GM19328 (cell line): Measurements from ENCODE around the gene EZR.

Experiments
- ATAC-seq: cut with Tn5 transposase; IDR thresholded peaks from one replicate; pipeline ENCODE4 v1.9.1; 2021; ENCODE audit warnings: mild to moderate bottlenecking, moderate library complexity; ENCODE audit not compliant: unreplicated experiment

Gene EZR

DNA sequence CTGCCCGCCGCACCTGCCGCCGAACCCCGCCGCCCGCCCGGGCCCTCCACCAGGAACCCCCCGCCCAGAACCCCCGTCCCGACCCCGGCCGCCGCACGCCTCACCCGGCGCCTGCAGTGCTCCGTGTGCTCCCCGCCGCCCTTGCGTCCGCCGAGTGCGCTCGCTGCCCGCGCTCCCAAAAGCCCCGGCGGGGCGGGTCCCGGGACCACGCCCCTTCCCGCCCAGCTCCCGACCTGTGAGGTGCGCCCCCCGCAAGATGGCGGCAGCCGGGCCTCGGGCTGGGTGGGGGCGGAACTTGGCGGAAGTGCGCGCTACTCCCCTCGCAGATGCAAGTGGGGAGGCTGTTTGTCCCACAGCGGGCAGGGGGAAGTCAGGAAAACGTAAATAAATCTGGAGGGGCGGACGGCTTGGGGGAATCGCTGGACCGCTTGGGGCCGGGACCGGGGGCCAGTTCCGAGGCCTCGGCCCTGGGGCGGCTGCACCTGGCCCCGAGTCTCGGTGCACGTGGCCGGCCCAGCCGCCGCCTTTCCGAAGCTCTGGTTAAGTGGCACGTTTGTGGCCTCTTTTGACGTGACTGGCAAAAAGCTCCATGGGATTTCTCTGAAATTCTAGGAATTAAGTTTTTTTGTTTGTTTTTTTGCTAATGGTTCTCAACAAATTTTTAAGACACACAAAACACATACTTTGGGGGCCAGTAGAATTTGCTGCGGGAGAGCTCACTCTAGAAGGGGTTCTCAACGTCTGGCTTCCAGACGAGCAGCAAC, at the start of gene EZR:
EZR (minus strand) TSS at position 156 of the 764 bp plus-strand sequence. CDS start 1,275 bp downstream, outside the sequence.
- ATAC-seq = peak; percentile 54

GRCh38 chr6:158868122-158868480, 48.9 kb upstream of the EZR start:
- ATAC-seq = no peak

DNA sequence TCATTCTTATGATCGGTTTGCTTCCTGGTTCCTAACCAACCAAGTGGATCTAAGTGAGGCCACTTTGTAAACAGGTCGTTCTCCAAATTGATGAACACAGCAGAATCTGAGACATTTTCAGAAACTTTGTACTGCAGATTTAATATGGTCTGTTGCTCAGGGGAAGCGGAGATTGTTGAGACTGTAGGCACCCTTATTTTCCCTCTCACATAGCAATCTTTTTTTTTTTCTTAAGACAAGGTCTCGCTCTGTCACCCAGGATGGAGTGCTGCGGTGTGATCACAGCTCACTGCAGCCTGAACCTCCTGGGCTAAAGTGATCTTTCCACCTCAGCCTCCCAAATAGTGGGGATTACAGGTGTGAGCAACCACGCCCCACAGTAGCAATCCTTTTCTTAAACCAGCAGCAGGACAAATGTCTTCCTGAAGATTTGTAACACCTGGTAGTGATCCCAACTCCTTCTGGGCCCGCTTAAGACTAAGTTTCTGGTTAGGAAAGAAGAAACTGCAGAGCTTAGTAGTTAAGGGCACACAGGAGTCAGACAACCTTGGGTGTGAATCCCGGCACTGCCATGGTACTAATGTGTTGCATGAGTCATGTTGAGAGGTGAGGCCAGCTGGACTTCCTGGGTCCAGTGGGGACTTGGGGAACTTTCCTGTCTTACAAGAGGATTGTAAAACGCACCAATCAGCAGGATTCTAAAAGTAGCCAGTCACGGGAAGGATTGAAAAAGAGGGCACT, 48.4 kb upstream of the EZR start:
- no peak for ATAC-seq

GRCh38 chr6:158865769-158866168, 46.6 kb upstream of the EZR start:
- ATAC-seq = no peak

DNA sequence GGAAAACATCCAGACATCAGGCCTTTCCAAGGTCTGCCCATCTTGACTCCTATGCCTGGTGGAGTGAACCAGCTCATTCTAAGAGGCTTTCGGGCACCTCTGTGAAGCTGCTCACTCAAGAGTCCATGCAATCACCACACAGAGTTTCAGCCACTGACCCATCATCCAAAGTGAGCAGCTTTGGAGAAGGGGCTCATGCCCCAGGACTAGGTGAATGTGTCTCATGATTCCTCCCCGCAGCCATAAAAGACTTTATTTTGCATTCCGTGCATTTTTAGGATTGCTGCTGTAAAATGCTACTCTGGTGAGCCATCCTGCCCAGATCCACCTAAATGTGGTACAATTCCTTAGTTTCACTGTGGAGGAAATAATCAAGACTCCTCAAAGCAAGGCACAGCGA, 44.5 kb upstream of the EZR start:
- no peak for ATAC-seq

- ATAC-seq = no peak
Measured at GRCh38 chr6:158861686-158862381, 42.7 kb upstream of the EZR start.

DNA sequence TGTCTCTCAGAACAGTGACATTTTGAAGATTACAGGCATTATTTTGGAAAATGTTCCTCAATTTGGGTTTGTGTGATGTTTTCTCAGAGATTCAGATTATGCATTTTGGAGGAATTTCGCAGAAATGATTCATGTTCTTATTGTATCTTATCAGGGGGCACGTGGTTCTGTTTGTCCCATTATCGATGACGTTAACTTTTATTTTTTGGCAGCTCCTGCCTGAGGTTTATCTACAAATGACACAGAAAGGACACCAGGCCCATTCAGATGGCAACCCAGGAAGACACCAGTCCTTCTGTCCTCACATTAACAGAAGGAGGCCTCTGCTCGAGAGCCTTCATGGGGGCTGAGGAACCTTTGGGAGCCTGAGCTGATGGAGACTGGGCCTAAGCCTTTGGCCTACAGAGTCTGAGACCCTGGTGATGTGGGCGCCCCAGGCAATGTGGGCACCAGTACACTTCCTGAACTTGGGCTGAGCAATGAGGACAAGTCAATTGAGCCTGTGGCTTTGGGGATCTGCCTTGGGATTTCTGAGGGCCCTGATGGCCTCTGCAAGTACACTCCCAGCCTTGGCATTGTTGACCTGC, 41.2 kb upstream of the EZR start:
- no peak for ATAC-seq

DNA sequence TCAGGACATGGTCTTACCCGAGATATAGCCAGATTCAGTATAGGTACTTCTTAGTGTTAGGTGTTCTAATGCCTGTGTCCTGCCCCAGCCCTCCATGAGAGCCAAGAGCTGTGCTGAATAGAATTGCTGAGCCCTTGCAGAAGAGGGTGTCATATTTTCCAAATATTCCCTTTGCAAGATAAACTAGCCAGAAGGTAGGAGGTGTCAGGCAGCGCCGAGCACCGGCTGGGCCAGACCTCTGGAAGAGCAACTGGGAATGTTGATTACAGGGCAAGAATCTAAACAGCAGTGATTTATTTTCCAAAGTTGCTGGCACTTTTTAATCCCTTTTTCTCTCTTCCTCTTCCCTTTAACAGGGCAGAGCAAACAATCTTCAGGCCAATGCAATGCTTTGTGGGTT, 37.1 kb upstream of the EZR start:
- ATAC-seq = no peak

DNA sequence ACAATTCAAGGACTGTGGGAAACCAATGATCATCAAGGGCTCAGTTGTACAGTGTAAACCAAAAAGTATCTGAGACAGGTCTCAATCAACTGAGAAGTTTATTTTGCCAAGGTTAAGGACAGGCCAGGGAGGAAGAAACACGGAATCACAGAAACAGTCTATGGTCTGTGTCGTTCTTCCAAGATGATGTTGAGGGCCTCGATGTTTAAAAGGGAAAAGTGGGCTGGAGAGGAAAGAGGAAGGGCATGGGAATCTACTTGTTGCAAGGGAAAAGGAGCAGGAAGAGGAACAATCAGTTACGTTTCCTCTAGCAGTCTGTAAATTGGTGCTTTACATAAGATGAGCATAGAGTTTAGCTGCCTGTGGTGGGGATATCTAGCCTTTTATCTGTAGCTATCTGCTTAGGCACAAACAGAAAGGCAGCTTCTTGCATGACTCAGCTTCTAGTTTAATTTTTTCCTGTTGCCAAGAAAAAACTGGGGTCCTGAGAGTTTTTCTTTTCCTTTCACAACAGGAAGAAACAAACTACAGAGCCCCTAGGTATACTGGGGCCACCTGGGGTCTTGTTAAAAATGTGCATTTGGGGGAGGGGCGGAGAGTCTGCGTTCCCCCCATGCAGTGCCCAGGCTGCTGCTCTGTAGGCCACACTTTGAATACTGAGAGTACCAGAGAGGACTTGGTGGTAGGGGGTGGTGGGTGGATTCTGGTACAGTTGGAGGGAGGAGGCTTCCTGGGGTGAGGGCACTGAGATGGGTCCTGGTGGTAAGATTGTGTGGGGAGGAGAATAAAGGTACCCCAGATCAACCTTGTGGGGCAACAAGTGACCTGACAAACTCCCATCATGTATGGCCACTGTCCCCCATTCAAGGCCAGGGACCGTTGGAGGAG, 35.3 kb upstream of the EZR start:
- ATAC-seq = no peak

DNA sequence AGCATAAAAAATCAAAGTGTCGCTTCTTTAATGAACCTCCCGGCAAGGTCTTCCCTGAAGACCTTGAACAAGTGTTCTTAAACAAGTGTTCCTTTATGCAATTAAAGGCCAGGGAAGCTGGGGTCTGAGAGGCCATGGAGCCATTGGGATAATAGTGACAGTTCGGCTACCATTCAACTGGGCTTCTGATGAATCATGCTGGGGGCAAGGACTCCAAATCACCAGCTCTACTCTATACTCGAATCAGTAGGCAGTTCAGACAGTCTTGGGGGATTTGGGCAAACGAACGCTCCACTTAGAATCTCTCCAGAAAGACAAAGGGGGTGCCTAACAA, 34.7 kb upstream of the EZR start:
- no peak for ATAC-seq

DNA sequence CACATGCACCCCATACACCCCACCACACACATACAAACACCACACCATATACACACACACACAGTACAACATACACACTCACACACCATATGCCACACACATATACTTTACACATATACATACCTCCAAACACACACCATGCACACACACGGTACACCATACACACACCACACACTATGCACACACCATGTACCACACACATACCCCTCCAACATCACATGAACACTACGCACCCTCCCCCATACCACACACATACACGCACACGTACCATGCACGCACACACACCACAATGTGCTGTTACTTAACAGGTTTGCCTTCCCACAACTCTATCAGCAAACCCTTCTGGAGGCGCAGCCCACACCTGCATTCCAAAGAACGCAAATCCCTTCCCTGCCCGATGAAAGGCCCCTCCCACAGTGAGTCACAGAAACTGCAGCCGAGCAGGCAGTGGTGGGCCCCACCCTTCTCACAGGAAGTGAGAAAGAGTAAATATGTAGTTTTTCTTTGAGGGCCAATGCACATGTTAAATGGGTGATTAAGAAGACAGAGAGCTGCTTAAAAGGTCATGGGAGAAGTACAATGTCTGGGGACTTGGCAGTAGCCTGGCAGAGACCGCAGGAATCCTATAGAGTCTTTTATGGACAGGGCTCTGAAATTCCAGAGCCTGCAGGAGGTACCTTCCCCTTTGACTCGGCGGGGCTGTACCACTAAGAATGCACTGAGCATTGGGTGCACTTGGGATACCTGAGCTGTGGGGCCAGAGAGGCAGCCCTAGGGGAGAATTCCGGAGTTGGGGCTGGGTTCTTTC, 34.1 kb upstream of the EZR start:
- ATAC-seq = peak; percentile 81

DNA sequence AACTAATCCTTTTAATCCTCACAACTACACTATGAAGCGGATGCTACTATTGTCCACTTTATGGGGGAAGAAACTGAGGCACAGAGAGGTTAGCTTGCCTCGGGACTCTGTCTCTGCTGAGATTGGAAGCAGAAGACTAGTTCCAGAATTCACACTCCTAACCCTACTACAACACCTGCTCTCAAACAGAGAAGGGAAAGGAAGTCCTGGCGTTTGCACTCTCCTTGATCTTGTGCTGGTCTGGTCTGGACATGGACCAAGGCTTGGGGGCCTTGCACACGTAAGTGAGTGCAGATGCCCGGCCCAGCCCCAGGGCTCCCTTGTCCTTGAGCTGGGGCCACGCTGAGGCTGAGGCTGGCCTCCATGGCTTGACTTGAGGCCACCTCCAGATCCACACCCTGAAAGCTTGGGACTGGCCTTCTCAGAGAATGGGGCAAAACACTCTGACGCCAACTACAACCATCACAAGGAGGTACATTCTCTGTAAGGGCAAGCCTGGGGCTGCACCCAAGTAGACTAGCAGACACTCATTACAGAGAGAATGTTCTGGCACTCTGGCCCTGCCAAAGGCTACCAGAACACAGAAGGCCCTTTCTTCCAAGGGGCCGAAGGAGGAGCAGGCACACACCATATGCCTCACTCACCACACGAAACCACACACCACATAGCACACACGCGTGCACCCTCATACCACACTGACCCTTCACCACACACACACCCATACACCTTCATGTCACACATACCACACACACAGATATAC, 33.3 kb upstream of the EZR start:
- no peak for ATAC-seq

DNA sequence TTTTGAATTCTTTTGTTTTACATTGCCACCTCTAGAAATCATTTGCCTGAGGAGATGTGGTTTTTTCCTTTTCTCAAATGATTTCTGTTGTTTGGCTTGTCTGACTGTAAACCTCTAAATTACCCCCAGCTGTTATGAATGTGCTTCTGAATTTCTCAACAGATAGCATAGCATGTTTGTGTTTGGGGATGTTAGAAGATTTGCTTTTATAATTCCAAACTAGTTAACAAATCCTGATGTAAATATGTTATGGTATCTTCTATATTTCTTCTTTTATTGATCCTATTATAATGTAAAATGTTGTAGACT, 31.6 kb upstream of the EZR start:
- ATAC-seq = no peak

DNA sequence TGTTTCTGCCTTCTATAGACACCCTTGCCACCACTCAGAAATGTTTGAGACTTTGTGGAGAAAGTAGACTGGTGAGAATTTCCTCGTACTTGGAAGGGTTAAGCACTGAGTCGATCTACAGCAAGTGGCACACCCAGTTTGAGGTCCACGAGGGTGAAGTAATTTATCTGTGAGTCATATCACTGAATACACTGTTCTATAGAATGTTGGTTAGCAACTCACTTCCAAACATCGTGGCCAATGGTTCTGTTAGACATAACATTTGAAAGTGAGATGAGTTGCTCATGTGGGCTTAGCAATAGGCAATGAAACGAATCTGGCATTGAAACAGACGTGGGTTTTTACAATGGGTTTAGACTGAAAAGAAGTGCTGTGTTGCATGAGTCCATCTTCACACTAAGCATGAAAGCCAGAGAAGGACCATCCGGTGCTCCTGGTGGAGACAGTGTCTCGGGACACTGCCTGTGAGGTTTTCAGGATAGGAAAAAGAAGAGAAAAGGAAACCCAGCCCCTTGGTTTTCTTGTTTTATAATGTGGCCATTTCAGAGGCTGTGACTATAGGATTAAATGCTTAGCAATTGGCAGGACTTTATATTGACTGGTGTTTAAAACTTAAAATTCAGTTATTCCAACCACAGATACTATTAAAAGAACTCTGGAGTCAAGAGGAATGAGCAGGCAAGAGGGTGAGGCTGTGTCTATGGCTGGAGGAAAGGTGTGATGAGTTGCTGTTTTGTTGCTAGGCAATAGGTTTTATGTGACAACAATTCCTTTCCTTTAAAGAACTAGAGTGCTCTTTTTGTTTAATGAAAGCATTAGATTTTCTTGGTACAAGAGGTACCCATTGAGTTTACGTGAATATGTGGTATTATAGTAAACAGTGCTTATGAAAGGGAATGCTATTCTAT, 31.0 kb upstream of the EZR start:
- ATAC-seq = no peak

DNA sequence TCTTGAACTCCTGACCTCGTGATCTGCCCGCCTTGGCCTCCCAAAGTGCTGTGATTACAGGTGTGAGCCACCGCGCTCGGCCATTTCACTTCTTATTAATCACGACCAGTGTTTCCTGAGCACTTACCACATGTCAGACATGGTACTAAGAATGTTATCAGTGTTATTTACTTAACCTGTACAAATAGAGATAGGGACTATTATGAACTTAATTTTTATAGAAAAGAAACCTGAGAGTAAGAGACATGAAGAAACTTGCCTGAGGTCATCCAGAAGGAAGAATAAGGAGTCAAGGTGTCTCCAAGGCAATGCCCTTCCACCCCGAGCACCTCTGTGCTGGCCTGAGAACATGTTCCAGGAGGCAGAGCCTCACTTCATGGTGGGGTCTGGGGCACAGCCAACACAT, 29.3 kb upstream of the EZR start:
- ATAC-seq = no peak

DNA sequence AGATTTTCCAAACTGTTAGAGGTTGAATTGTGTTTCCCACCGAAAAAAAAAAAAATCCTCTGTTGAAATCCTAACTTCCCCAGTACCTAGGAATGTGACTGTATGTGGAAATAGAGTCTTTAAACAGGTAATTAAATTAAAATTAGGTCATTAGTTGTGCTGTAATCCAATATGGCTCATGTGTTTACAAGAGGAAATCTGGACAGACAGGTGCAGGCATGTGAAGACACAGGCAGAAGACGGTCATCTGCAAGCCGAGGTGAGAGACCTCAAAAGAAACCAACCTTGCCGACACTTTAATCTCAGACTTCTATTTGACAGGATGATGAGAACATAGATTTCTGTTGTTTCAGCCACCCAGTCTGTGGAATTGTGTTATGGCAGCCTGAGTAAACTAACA, 28.6 kb upstream of the EZR start:
- ATAC-seq = no peak

DNA sequence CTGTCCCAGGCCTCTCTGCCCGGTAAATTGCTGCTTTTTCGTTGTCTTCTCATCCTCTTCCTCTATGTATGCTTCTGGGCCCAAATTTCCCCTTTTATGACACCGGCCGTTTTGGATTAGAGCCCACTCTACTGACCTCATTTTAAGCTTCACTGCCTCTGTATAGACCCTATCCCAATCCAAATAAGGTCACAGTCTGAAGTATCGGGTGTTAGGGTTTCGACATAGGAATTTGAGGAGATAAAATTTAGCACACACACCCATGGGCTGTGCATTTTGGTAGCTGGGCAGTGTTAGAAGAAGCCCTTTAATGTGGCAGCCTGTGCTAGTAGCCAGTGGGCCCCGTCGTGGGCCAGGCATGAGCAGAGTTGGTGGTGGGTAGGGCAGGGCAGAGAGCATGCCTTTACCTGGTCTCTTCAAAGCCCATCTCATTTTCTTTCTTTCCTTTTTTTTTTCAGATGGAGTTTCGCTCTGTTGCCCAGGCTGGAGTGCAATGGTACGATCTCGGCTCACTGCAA, 27.9 kb upstream of the EZR start:
- no peak for ATAC-seq
